EL (cell line): ENCODE results near the gene SKIDA1.
"Not testable (repeated sequence)": the region's sequence is repeated elsewhere in the genome, so short reads cannot be mapped to it uniquely, and the experiment has no call there.

Experiments
- DNase-seq: peaks from one replicate; pipeline ENCODE4 v3.0.0-alpha.2; 2016

SKIDA1 gene

DNA sequence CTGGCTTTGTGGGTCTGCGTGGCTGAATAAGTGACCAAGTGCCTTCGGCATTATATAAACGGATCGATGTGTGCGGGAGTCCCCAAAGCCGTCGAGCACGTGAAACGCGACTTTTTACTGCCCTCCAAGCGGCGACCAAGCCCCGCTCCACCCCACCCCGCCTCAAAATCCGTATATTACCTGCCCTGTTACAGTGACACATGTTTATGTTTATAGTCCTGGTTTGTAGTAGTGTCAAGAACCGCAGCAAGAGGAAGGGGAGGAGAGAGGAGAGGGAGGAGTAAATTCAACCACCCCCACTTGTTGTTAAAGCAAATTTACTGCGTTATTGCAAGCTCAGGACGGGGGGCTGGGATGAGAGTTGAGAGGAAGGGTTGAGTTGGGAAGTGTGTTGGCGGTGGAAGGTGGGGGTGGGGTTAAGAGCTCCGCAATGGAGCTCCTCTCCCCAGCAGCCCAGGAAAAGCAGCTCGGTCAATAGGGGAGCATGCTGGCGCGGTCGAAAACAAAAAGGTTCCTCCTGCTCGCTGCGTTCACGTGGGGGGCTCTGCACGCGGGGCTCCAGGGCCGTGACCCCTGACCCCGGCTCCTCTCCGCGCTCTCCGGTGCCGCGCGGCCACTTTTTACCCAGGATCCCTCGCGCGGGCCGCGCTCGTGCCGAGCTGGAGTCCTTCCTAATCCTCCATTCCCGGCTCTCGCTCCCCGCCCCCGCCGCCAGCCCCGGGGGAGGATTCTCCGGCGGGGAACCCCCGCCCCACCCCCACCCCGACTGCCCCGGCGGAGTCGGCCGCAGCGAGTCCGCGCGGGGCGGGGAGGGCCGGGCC lies at the start of gene SKIDA1:
Gene SKIDA1 (minus strand): TSS at position 316 of the 821 bp plus-strand sequence. CDS start 7,860 bp downstream, outside the sequence.
- peak; percentile 87 for DNase-seq

GRCh38 chr10:21574514-21574913 lies 49.0 kb upstream of the SKIDA1 start:
- not testable (repeated sequence) for DNase-seq

DNA sequence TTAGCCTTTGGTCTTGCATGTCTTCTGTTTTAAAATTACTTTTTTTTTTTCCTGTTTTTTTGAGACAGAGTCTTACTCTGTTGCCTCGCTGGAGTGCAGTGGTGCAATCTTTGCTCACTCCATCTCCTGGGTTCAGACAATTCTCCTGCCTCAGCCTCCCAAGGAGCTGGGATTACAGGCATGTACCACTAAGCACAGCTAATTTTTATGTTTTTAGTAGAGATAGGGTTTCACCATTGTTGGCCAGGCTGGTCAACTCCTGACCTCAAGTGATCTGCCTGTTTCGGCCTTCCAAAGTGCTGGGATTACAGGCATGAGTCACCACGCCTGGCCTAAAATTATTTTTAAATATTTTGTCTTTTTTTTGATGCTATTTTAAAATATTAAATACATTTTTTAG lies 47.1 kb upstream of the SKIDA1 start:
- peak; percentile 60 for DNase-seq

- DNase-seq, result no peak
Observed at GRCh38 chr10:21570761-21571521, 45.5 kb upstream of the SKIDA1 start.

GRCh38 chr10:21558984-21559383 lies 33.5 kb upstream of the SKIDA1 start:
- DNase-seq, result not testable (repeated sequence)

- no peak for DNase-seq
Observed at GRCh38 chr10:21556527-21556926, 31.0 kb upstream of the SKIDA1 start.

- DNase-seq, result no peak
Observed at GRCh38 chr10:21552638-21553037, 27.2 kb upstream of the SKIDA1 start.

- no peak for DNase-seq
Observed at GRCh38 chr10:21547246-21547645, 21.8 kb upstream of the SKIDA1 start.

DNA sequence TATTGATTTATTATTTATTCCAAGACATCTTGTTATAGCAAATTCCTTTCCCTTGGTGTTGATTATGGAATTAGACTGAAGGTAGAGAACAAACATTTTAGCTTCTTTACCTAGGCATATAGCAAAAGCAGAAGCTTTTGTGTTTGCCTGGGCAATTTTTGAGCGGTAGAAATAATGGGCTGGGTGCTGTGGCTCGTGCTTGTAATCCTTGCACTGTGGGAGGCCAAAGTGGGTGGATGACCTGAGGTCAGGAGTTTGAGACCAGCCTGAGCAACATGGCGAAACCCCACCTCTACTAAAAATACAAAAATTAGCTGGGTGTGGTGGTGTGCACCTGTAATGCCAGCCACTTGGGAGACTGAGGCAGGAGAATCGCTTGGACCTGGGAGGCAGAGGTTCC lies 15.2 kb upstream of the SKIDA1 start:
- DNase-seq, result not testable (repeated sequence)

- DNase-seq, result no peak
Observed at GRCh38 chr10:21536874-21537273, 11.4 kb upstream of the SKIDA1 start.

GRCh38 chr10:21535976-21536375 lies 10.5 kb upstream of the SKIDA1 start:
- not testable (repeated sequence) for DNase-seq

DNA sequence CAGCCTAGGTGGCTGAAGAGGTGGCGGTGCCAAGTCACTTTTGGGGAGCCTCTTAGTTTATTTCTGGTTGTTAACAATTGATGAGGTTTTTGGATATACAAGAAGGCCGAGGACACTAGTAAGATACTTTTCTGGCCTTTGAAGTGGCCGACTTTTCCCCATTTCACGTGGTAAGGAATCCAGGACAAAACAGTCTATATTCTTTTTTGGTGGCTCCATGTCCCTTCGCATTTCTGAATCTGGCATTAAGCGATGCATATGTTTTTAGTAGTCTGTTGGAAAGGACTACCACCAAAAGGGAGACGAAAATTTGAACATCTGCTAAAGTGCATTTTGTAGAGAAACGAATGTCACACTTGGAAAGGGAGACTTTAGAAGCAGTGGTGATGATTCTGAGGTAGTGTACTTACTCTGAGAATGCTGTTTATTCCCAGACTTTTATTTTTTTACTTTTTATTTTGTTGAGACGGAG lies 10.0 kb upstream of the SKIDA1 start:
- DNase-seq, result peak; percentile 18

- peak; percentile 57 for DNase-seq
Observed at GRCh38 chr10:21534604-21535493, 9.4 kb upstream of the SKIDA1 start.

DNA sequence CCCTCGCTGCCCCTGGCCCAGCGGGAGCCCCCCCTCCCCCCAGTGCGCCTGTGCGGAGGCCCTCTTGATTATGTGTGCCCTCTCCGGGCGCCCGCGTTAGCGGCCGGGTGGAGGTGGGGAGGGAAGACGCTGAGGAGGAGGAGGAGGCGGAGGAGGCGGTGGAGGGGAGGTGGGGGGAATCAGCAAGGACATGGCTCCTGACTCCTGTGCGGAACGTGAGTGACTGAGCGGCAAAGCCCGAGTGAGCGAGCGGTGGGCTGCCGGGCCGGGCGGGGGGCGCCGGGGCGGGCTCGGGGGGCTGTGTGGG lies 8.8 kb upstream of the SKIDA1 start:
- DNase-seq, result no peak

- peak; percentile 95 for DNase-seq
Observed at GRCh38 chr10:21533467-21534279, 8.2 kb upstream of the SKIDA1 start, which contains the start of gene MLLT10. Gene MLLT10 (plus strand): TSS chr10:21534232. CDS start chr10:21534645, 413 bp downstream.

DNA sequence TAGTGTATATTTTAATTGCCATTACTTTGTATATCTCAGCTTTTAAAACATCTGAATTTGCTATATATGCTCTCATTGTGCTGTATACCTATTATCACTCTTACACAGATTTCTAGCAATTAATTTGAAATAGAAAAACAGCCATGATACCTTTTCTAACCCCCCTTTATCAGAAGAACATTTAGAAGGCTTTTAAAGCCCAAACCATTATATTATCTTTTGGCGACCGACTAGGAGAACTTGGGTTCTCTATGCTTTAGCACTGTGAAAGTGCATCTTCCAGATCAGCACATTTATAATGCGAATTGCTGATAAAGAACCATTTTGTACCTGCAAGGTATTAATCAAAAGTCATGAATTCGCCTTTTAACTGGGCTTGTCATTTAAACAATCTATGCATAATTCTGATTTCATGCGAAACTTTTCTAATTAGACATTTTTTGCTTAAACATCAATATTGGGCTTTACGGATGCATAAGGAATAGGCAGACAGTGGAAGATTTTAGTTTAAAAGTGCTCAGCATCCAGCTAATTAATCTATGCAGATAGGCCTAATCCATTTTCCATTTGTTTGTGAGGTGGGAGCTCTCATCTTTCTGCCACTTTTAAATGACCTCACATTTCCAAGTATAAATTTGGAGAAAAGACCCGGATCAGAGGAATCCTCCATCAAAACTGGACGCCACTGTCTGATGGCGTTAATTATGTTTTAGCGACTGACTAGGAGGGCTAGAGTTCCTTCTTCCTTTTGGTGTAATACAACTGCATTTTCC lies 7.4 kb upstream of the SKIDA1 start:
- DNase-seq, result no peak

DNA sequence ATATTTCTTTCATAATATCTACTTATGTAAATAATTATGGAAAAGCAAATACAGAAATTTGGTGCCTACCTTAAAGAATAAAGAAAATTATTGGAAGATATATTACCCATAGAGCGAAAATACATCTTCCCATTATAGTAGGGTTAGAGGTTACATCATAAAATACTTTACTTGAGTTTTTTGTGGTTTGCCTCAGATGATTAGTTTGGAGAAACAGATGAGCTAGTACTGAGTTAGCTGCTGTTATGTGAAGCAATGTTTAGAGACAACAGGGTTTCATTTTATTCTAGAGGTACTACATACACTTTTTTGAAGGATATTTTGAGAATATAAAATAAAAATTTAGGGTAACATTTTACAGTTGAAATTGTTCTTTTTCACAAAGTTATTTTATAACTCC lies 5.7 kb upstream of the SKIDA1 start:
- DNase-seq, result peak; percentile 30

DNA sequence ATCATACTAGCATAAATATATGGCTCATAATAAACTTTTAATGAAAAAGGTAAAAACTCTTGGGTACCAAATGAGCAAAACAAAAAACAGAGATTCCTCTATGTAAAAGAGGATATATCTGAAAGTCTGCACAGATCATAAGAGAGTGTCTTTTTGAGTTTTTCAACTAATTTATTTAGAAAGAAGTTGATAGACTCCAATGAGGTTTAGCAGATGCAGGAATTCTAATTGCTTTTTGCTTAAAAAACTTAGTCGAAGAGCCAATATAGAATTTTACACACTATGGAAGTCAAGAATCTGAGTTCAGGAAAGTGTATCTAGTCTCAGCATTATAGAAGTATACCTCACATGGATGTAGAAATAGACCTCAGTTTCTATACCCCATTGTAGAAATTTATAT lies 5.2 kb upstream of the SKIDA1 start:
- no peak for DNase-seq

- no peak for DNase-seq
Observed at GRCh38 chr10:21530168-21530567, 4.7 kb upstream of the SKIDA1 start.

DNA sequence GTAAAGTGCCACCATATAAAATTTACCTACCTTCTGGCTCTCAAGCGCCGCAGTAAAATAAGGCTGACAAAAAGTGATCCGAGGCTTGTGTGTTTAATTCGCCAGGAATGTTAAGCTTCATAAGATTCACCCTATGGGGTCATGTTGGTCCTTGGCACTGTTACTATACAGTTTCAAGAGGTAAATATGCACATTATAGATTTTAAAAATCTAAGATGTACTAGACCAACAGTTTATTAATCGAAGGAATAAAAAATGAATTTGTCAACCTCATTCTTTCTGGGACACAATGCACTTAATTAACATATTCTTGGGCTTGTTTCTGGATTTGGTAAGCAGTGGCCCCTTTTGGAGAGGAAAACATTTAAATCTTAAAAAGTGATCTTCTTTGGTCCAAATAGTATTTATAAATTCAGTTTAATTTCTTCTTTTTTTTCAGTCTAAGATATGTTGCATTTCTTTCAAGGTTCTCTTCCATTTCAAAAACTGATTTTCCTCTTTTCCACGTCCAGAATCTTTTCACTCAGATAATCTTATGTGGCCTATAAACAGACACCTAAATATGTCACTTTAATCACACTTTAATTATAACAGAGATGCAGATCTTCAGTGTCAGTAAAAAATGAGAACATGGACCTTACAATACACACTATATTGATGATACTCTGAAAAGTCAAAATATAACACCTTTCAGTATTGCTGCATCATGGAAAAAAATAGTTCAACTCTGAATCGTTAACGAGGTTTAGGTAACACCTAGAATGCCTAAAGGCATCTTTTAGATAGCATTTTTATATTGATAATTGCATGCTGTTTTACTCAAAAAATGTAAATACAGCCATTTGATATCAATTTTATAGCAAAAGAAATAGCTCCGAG lies 3.8 kb upstream of the SKIDA1 start:
- DNase-seq, result no peak
